NB4 (cell line): Measurements from ENCODE around the gene SRMS.

Experiments used
- DNase-seq: peaks from one replicate; pipeline ENCODE4 v3.0.0; 2010; ENCODE audit warnings: low read depth
- H3K4me3 ChIP-seq: one replicate; pipeline ENCODE4 v1.5.1; 2011; ENCODE audit warnings: mild to moderate bottlenecking, low read depth, low read length, moderate library complexity
- CTCF ChIP-seq: IDR thresholded peaks from one replicate; pipeline ENCODE4 v1.5.1; 2012; ENCODE audit warnings: low read depth, low read length
- MAX ChIP-seq: IDR thresholded peaks from 2 replicates; pipeline ENCODE4 v1.6.1; 2011; ENCODE audit warnings: low read depth, low read length
- MYC ChIP-seq: IDR thresholded peaks from 2 replicates; pipeline ENCODE4 v1.6.1; 2011; ENCODE audit warnings: low read depth, low read length
- POLR2A ChIP-seq: IDR thresholded peaks from 2 replicates; pipeline ENCODE4 v1.6.1; 2011; ENCODE audit warnings: mild to moderate bottlenecking; ENCODE audit not compliant: insufficient read length; ENCODE audit errors: extremely low read depth

Gene SRMS

GRCh38 chr20:63542696-63543095 lies 4.9 kb downstream of the SRMS start:
- TF ChIP-seq MYC (no peak), CTCF (no peak), MAX (no peak), POLR2A (no peak)
- no peak for DNase-seq
- H3K4me3 ChIP-seq: no peak overlapping the region

GRCh38 chr20:63542031-63542559 lies 5.5 kb downstream of the SRMS start:
- DNase-seq: no peak
- H3K4me3 ChIP-seq: no peak overlapping the region

GRCh38 chr20:63541371-63541770 lies 6.2 kb downstream of the SRMS start:
- DNase-seq: no peak

More at GRCh38 chr20:63542031-63542559, 5.5 kb downstream of the SRMS start:
- no peak for TF ChIP-seq CTCF
- no peak for TF ChIP-seq MYC
- TF ChIP-seq MAX: no peak
- no peak for TF ChIP-seq POLR2A

GRCh38 chr20:63540417-63541186 lies 6.9 kb downstream of the SRMS start:
- TF ChIP-seq MAX (no peak), MYC (no peak), CTCF (no peak), POLR2A (no peak)
- no peak overlapping the region for H3K4me3 ChIP-seq
- DNase-seq: peak; percentile 32

More at GRCh38 chr20:63541371-63541770, 6.2 kb downstream of the SRMS start:
- H3K4me3 ChIP-seq: no peak overlapping the region
- TF ChIP-seq MAX: no peak
- TF ChIP-seq POLR2A: no peak
- no peak for TF ChIP-seq CTCF
- no peak for TF ChIP-seq MYC

- no peak for DNase-seq
- TF ChIP-seq CTCF (no peak), POLR2A (no peak), MYC (no peak), MAX (no peak)
- H3K4me3 ChIP-seq: no peak overlapping the region
Measured at GRCh38 chr20:63539441-63540370, 7.8 kb downstream of the SRMS start.
